RPMI8226 (cell line): ENCODE measurements around the gene DNAJA2.
"Not testable (repeated sequence)": the region's sequence is repeated elsewhere in the genome, so short reads cannot be mapped to it uniquely, and the experiment has no call there.

Source experiments
- DNase-seq: peaks from one replicate; pipeline ENCODE4 v3.0.0-alpha.2; 2015

Gene DNAJA2

DNA sequence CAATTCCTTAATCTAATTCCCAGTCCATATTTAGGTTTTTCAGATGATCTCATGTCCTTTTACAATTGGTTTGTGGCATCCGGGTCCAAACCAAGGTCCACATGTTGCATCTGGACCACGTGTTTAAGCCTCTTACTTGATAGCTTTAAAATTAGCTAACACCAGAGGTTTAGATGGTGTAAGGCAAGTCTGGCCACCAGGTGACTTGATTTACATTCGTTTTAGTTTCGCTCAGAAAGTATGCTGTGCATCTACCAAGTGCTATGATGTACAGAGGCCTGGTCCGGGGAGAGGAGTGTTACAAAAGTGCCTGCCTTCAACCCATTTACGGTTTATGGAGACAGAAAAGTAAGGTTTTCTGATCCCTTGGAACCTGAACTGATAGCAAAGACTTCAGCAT, 878 bp upstream of the DNAJA2 start:
- DNase-seq = peak; percentile 51

DNA sequence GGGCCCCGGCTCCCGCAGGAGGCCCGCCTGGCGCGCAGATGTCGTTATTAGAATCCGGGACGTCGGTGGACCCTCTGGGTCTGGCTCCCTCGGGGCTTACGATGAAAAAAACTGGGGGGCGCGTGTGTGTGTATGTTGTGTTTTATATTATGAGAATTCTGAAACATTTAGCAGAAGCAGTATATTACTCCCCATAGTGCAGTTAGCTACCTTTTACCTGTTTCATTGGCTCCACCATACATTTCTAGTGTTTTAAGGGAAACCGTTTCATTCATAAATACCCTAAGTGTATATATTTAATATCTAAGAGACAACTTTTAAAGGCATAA, 486 bp upstream of the DNAJA2 start:
- no peak for DNase-seq

DNA sequence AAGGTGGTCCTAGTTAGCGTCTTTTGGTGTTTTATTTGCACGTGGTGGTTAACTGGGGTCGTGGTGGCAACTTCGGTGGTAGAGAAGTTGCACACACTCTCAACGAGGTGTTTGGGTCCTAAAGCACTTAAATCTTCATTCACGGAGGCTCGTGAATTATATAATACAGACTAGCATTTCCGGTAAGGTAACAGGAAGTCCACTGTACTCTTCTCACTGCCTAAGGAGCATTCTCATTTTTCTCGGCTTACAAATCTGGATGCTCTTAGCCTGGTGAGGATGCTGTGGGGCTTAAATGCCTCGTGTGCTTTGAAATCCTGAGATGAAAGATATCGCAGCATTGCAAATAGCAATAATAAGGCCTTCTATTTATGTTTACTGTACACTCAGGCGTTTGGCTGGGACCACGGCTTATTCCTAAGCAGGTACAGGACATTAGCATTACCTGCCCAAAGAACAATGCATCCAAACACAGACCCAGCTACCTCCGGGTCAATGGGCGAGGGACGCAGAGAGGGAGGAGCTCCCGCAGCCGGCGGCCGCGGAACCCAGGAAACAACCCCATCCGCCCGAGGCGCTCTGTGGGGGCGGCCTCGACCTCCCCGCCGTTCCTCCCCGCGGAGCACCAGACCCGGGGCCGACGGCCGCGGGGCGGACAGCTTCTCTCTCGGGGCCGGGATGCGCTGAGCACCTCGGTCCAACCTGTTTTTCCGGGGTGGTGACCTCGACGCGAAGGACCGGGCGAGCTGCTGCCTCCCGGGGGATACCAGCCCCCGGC, 856 bp downstream of the DNAJA2 start:
- DNase-seq = peak; percentile 59

DNA sequence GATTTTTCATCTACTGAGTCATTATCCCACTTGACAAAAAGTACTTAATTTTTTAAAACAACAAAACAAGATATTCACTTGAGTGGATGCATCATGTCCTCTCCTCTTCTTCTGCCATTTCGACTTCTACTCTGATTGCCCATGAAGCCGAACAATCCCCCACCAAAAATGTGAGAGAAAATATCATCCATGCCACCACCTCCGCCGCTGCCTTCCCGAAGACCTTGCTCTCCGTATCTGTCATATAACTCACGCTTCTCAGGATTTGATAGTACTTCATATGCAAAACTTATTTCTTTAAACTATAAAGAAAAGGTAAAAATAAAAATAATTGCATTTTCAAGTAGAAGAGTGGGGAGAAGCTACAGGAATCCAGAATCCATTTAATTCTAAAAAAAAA, 2.2 kb downstream of the DNAJA2 start:
- DNase-seq = no peak

DNA sequence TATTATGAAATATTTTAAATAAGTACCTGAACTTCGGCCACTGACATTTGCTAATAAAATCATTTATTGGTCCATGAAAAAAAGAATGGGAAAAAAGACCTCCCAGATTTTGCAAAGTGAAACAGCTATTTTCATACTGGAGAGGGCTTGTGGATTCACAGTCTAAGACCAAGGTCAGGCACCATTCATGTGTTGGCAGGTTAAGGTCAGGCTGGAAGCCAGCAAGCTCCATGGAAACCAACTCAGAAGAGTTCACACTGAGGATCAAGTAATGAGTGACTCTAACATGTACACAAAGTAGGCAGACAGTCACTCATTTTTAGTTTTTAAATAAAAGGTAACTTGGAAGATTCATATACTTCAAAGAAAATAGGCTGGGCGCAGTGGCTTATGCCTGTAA, 3.4 kb downstream of the DNAJA2 start:
- no peak for DNase-seq

DNA sequence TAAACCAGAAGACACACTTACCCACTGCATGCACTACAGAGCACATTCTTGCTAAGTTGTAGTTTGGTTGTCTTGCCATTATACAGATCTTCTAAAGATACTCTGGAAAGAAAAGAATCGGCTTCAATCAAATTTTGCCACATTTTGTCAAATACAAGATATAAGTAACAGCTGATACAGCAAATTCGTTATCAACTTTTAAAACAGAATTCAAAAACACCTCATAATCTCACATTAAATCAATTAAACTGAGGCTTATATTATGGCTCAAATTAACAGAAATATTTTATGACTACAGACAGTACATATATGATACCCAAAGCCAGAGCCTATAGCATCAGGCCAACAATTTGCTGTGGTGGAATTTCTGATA, 5.4 kb downstream of the DNAJA2 start:
- no peak for DNase-seq

DNA sequence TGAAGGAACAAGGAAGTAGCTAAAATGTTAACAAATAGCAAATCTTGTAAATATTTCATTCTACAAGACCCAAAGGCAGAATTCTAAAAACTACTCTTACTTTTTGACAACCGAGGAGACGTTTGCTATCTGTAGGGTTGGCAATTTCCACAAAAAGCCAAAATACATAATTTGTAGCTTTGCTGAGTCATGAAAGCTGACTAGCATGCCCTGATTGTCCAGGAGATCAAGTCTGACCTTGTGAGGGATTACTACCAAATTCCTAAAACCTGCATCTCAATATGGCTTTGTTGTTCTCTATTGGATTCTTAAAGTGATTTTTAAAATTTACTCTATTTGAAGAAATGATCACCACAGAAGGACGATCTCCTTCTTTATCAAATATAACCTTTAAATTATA, 10.8 kb downstream of the DNAJA2 start:
- DNase-seq = no peak

DNA sequence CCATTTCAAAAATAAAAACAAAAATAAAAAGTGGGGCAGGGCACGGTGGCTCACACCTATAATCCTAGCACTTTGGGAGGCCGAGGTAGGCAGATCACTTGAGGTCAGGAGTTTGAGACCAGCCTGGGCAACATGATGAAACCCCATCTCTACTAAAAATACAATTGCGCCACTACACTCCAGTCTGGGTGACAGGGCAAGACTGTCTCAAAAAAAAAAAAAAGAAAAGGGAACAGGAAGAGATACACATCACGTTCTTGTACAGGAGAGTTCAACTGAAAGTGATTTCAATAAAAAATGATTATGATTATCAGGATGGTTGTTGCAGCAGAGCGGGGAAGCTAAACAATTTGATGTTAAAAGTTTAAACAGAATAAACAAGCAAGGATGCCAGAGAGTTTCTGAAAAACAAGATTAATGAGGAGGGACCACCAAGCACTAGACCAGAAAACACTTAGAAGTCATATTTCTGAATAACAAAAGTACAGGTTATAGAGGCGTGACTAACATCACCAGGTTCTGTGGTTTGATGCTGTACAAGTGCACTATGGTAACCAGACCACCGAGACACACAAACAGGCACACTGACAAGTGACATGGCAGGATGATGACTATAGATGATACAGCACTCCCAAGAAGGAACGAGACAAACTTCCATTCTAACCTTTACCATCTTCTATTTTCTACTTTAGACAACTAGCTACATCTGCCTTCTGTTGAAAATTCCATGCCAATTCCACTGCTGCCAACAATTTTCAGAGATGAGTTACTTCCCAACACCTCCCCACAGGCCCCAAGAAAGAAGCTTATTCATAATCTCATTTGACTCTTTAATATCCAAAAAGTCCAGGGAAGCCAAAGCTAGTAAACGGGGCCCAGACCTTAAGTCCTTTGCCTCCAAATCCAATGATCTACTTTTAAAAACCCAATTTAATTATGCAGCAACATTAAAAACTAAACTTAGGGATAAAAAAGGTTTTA, 11.8 kb downstream of the DNAJA2 start:
- no peak for DNase-seq

DNA sequence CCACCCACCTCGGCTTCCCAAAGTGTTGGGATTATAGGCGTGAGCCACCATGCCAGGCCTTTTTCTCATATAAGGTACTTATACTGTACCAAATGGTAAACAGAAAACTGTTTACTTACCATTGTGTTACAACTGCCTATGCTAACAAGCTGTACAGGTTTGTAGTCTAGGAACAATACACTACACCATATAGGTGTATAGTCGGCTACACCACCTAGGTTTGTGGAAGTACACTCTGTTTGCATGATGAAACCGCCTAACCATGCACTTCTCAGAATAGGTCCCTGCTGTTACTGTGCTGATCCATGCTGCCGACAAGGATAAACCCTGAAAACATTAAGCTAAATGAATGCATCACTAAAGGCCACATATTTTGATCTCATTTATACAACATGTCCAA, 18.9 kb downstream of the DNAJA2 start:
- DNase-seq = no peak

DNA sequence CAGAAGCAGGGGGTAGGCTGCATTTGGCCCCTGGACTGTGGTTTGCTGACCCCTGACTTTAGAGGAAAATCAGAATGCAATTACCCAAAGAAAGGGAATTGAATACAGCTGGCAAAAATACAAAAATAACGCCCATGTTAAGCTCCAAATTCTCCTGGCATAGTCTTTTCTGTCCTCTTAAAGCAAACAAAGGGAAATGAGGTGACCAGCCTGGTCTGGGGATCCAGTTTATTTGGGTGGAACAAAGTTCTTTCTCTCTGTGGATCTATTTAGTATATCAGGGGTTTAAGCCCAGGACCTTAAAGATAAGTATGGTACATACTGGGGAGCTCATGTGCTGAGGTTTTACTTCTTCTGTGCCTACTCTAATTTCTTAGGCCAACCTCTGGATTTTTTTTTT, 23.5 kb downstream of the DNAJA2 start:
- DNase-seq = no peak

DNA sequence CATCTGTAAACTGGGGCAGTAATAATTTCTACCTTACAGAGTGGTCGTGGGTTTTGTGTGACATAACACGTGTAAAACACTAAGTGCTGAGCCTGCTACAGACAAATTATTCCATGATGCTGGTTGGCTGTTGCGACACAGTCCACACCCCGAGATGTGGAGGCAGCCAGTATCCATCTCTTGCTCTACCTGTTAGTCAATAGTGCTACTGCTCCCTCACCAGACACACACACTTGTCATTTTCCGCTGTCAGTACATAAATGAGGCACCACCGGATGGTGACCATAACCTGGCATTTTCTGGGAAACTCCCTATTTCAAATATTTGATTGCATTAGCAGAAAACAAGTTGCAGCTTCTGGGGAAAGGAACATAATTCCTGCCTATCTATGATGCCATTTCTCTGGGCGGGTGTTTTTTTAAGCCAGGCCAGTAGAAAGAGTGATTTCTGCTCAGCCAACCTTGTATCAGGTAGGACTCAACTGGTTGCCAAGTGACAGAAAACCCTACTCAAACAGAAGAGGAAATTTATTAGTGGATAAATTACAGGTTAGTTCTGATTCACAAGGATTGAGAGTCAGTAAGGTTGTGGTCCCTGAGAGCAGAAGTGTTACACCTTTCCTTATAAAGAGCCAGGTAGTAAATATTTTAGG, 24.1 kb downstream of the DNAJA2 start:
- no peak for DNase-seq

DNA sequence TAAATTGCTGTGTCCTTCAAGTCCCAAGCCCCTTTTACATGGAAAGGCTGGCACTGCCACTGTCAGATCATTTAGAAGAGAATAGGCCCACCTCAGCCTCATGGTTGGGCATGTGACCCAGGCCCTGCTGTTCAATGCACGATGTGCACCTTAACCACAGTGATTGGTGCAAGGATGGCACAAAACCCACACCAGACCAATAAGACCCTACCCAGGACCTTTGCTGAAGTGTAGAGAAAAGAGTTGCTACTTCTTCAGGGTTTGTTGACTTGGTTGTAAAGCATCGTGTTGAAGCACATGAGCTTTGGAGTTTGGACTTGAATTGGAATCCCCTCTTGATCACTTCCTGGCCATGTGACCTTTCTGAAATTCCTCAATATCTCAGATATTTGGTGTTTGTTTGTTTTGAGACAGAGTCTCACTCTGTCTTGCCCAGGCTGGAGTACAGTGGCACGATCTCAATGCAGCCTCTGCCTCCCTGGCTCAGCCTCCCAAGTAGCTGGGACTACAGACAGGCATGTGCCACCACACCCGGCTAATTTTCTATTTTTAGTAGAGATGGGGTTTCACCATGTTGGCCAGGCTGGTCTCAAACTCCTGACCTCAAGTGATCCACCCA, 24.8 kb downstream of the DNAJA2 start:
- DNase-seq = no peak

DNA sequence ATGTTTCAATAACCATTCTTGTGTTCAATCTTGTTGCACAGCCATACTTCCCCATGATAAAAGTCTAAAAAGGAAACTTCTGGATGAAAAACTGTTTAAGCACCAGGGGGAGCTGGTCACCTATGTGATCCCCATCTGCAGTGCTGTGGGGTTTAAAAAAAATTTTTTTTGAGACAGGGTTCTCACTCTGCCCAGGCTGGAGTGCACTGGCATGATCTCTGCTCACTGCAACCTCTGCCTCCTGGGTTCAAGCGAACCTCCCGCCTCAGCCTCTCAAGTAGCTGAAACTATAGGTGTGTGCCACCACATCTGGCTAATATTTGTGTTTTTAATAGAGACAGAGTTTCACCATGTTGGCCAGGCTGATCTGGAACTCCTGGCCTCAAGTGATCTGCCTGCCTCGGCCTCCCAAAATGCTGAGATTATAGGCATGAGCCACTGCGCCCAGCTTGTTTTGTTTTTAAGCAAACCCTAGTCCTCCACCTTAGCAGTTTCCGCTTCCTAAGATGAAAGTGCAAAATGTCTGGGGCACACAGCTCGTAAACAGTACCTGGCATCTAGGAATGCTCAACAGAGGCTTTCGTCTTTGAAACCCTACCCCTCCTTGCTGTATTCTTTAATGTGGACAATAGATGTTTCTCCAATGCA, 25.4 kb downstream of the DNAJA2 start:
- DNase-seq = peak; percentile 75

DNA sequence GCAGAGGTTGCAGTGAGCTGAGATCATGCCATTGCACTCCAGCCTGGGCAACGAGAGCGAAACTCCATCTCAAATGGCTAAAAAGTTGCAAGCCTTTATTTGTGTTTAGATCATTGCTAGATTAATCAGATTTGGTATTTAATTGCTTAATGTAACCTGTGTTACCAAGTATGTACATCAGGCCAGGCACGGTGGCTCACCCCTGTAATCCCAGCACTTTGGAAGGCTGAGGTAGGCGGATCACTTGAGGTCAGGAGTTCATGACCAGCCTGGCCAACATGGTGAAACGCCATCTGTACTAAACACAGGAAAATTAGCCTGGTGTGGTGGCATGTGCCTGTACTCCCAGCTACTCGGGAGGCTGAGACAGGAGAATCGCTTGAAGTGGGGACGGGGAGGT, 28.8 kb downstream of the DNAJA2 start:
- not testable (repeated sequence) for DNase-seq

DNA sequence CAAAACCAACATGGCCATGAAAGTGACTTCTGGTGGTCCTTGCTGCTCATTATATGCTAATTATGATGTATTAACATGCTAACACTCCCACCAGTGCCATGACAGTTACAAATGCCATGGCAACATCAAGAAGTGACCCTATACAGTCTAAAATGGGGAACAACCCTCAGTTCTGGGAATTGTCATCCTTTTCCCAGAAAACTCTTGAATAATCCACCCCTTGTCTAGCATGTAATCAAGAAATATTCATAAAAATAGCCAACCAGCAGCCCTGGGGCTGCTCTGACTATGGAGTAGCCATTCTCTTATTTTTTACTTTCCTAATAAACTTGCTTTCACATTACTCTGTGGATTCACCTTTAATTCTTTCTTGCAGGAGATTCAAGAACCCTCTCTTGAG, 35.9 kb downstream of the DNAJA2 start:
- no peak for DNase-seq

DNA sequence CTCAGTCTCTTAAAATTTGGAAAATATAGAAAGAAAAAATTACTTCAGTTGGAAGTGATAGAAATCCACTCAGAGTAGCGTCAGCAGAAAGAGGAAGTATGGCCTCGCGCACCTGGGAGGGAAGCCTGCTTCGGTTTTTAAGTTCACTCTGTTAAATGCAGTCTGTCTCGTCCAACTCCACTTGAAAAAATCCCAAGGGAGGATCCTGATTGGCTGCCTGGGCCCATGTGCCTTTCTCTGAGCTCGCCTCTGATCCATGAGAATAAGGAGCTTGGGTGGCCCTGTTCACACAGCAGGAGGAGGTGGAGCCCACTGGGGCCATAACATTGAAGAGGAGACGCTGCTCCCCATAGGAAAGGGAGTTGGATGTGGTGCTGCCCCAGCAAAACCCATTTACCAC, 40.7 kb downstream of the DNAJA2 start:
- peak; percentile 81 for DNase-seq

DNA sequence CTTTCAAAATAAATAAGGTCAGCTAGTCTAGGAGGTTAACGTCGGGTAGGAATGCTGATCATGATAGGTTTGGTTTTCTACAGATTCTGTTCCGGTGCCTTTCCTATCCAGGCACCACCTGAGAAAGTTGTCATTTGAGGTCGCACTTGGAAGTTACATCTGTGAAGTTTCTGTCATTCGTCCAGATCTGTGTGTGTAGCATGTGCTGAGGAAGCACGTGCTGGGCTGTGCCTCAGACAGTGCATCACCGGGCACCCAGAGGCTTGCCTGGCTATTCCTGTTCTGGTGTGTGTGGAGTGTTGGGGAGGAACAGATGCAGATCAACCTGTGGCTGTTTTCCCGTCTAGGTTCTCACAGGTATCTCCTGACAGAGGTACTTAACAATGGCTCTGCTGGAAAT, 42.6 kb downstream of the DNAJA2 start:
- DNase-seq = no peak

DNA sequence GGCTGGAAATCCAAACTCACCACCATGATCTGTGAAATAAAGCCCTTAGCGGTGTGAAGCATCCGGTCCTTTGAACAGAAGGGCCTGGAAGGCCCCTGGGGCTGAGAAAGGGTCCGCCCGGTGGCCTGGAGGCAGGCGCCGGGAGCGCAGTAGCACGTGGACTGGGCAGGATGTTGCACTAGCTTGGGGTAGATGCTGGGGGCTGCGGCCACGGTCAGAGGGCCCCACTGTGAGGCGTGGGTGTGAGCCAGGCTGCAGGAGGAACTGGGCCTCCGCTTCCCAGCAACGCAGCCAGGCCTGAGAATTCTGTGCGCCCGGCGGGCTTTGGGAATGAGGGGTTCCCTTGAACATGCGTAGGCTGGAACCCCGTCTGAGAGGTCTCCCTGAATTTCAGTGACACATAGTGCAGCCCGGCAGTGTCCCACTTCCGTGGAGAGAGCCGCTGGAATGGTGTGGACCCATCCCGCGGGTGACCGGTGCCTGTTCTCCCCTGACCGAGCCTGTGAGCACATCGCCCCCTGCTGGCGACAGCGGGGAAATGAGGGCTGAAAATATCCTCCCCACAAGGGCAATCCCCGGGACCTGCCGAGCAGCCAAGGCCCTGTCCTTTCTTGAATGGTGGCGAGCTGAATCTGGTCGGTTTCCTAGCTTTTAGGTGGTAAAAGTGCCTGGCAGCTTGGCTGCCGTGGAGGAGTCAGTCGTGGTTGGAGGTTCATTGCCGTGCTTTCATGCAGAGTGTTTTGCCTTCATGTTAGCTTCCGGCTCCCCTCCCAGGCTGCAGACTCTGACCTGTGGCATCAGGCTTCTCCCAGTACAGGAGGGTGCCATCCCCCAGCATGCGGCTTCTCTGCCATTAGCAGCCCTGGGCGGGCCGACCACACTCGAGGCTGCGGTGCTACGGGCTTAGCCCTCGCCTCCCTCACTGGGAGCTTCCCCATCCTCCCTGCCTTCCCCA, 43.8 kb downstream of the DNAJA2 start:
- DNase-seq = peak; percentile 70

DNA sequence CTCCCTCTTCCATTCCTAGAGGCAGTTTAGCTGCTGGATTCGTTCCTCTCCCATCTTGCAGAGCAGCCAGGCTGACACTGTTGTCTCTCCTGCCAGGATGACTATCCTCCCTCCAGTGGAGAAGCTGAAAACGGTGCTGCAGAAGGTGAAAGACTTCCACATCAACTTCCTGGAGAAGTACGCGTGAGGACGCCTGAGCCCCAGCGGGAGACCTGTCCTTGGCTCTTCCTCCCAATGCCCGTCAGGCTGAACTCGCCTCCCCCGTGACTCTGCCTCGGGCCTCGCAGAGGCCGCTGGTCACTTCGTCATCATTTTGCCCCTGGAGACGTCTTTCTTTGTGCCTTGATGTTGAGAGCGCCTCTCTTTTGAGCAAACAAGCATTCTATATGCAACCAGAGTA, 44.7 kb downstream of the DNAJA2 start:
- no peak for DNase-seq

DNA sequence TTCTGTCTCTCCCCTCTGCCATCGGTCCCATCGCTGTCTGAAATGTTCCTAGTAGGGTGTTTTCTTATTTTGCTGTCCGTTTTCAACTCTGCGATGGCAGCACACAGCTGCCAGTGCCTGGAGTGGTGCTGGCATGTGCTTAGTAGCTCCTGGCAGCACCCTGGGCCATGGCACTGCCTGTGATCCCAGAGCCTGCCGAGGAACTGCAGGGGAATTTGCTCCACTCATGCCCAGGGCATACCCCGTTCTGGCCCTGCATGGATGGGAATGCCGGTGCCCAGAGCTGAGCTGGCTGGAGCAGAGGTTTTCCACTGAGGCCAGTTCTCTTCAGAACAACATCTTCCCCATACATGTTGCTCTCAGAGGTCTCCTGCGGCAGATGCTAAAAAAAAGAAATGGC, 46.2 kb downstream of the DNAJA2 start:
- DNase-seq = no peak

DNA sequence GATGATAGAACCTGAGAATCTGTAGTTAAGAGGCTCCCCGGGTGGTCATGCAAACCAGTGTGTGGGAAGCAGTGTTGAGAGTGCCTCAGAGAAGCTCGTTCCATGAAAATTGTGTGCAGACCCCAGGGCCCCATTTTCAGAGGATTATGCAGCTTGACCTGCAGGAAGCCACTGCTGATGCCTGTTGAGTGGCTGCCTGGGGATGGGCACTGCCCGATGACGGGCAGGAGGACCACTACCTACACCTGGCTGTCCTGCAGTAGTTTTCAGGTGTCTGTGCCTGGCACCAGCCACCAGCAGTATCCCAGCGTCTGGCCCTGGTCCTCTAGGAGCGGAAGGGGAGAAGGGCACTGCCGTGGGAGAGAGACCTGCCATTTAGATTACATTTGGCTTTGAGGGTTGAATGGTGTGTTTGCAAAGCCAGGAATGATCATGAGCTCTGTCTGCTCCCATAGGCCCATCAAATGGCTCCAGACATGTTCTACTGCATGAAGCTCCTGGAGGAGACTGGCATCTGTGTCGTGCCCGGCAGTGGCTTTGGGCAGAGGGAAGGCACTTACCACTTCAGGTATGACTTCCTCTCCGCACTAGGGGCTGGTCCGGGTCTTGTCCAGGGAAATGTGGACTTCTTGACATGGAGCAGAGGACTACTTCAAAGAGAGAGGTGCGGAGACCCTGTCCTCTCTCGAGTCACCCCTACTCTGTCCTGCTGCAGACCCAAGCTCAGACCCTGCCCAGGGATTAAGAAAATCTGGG, 46.8 kb downstream of the DNAJA2 start:
- no peak for DNase-seq
